RWPE2 (cell line): ENCODE data around the gene FBXO39.

Source experiments
- ATAC-seq: fragments of 200-7000 bp; cut with Tn5 transposase; 3 replicates; pipeline ENCODE4 v1.9.1; 2021; ENCODE audit warnings: low read depth
- DNase-seq: peaks from one replicate; pipeline ENCODE4 v3.0.0-alpha.2; 2020; ENCODE audit warnings: low spot score
- H3K27ac ChIP-seq: fragments of 450-650 bp; 2 replicates; pipeline ENCODE4 v1.5.1; 2017; ENCODE audit warnings: mild to moderate bottlenecking; ENCODE audit not compliant: poor library complexity, severe bottlenecking
- H3K27me3 ChIP-seq: fragments of 250-450 bp; sonication (Bioruptor Pico); 2 replicates; pipeline ENCODE4 v1.5.1; 2021; ENCODE audit warnings: mild to moderate bottlenecking, moderate library complexity; ENCODE audit not compliant: insufficient read depth, poor library complexity, severe bottlenecking
- H3K36me3 ChIP-seq: fragments of 250-450 bp; sonication (Bioruptor Pico); 2 replicates; pipeline ENCODE4 v1.5.1; 2020; ENCODE audit warnings: low read depth, mild to moderate bottlenecking, moderate library complexity
- H3K4me1 ChIP-seq: fragments of 250-450 bp; sonication (Bioruptor Pico); 2 replicates; pipeline ENCODE4 v1.5.1; 2021; ENCODE audit warnings: mild to moderate bottlenecking, moderate library complexity; ENCODE audit not compliant: insufficient read depth, poor library complexity, severe bottlenecking
- H3K4me3 ChIP-seq: fragments of 250-450 bp; sonication (Bioruptor Pico); 2 replicates; pipeline ENCODE4 v1.5.1; 2021; ENCODE audit warnings: mild to moderate bottlenecking, moderate library complexity; ENCODE audit not compliant: severe bottlenecking
- H3K9me3 ChIP-seq: fragments of 250-450 bp; sonication (Bioruptor Pico); 2 replicates; pipeline ENCODE4 v1.5.1; 2021; ENCODE audit warnings: mild to moderate bottlenecking, moderate library complexity; ENCODE audit not compliant: severe bottlenecking
- CTCF ChIP-seq: fragments of 450-650 bp; IDR thresholded peaks from one replicate; pipeline ENCODE4 v1.5.1; 2017; ENCODE audit warnings: mild to moderate bottlenecking, moderate library complexity; ENCODE audit not compliant: poor library complexity, severe bottlenecking

Gene FBXO39

GRCh38 chr17:6787081-6787693, 11.2 kb downstream of the FBXO39 start:
- no peak for TF ChIP-seq CTCF
- no peak for DNase-seq

GRCh38 chr17:6789146-6789545, 13.1 kb downstream of the FBXO39 start:
- H3K27ac ChIP-seq: no peak overlapping the region
- no peak overlapping the region for H3K4me3 ChIP-seq
- peaks cover 19% of the 10 kb centered on the region for H3K4me1 ChIP-seq
- peak; percentile 23; the same call in 2 of the 3 replicates for ATAC-seq
- no peaks in the 10 kb centered on the region for H3K9me3 ChIP-seq
- no peak for TF ChIP-seq CTCF
- no peaks in the 10 kb centered on the region for H3K27me3 ChIP-seq
- no peaks in the 10 kb centered on the region for H3K36me3 ChIP-seq
- DNase-seq: no peak

More at GRCh38 chr17:6787081-6787693, 11.2 kb downstream of the FBXO39 start:
- H3K27ac ChIP-seq: peak overlapping the region; percentile 59
- peaks cover 19% of the 10 kb centered on the region for H3K4me1 ChIP-seq
- H3K27me3 ChIP-seq: no peaks in the 10 kb centered on the region
- H3K9me3 ChIP-seq: no peaks in the 10 kb centered on the region
- H3K4me3 ChIP-seq: no peak overlapping the region
- ATAC-seq: no peak
- H3K36me3 ChIP-seq: no peaks in the 10 kb centered on the region

GRCh38 chr17:6793748-6794493, 17.9 kb downstream of the FBXO39 start:
- no peaks in the 10 kb centered on the region for H3K36me3 ChIP-seq
- DNase-seq (no peak), ATAC-seq (no peak)
- H3K4me1 ChIP-seq: peaks cover 27% of the 10 kb centered on the region
- no peak overlapping the region for H3K4me3 ChIP-seq
- H3K27me3 ChIP-seq: no peaks in the 10 kb centered on the region
- H3K9me3 ChIP-seq: no peaks in the 10 kb centered on the region
- no peak overlapping the region for H3K27ac ChIP-seq
- TF ChIP-seq CTCF: no peak

- Histone ChIP-seq H3K27me3 (no peaks in the 10 kb centered on the region), H3K27ac (peak overlapping the region; percentile 76), H3K36me3 (no peaks in the 10 kb centered on the region), H3K9me3 (no peaks in the 10 kb centered on the region), H3K4me3 (no peak overlapping the region), H3K4me1 (peaks cover 21% of the 10 kb centered on the region)
- no peak for TF ChIP-seq CTCF
- DNase-seq (no peak), ATAC-seq (peak; percentile 13; the same call in 1 of the 3 replicates)
These were observed 20.2 kb downstream of the FBXO39 start for GRCh38 chr17:6796017-6796886.
